ENCODE measurements around the gene HEATR3.

The HEATR3 gene

DNA sequence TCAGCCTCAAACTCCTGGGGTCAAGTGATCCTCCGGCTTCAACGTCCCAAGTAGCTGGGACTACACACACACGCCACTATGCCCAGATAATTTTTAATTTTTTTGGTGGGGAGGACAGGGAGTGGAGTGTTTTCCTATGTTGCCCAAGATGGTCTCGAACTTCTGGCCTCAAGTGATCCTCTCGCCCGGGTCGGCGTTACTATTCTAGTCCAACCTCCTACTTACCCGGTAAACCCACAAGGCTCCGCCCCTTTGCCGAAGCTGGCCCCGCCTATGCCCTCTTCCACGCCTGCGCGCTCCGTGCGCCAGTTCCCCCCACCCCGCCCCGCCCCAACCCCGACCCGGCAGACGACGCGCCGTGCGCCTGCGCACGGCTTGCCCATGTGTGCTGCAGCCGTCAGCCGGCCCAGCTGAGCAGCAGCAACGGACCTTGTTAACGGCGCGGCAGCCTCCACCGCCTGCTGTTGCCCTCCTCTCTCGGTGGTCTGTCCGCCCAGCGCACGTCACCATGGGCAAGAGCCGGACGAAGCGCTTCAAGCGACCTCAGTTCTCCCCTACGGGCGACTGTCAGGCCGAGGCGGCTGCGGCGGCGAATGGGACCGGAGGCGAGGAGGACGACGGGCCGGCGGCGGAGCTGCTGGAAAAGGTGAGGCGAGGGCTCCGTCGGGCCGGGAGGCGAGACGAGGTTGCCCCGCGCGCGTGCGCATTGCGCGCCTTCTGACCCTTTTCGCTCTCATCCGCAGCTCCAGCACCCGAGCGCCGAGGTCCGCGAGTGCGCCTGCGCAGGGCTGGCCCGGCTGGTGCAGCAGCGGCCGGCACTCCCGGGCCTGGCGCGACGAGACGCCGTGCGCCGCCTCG lies at the start of gene HEATR3:
HEATR3 (plus strand) TSS at position 347 of the 858 bp plus-strand sequence; CDS start at position 509, 162 bp downstream.
- DNase-seq, result peak; percentile 75 to 92 (median 88)

- DNase-seq, result no peak
Measured at GRCh38 chr16:50017553-50017952, 48.2 kb upstream of the HEATR3 start.

- no peak for DNase-seq
Measured at GRCh38 chr16:50021544-50021943, 44.2 kb upstream of the HEATR3 start.

DNA sequence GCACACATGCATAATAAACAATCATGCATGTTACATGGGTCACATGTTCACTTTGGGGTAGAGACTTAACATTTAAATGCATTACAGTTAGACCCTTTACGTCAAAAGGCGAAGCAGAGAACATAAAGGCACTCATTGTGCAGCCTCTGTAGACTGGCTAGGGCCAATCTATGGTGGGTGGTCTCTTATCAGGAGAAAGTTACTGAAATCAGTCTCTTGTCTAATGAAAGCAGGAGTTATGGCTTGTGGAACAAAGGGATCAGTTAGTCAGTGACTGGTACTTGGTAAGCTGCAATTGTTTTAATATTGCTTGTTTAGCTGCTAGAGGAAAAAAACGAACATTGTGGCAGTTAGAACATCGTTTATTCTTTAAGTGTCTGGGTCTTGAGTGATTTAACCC lies 42.1 kb upstream of the HEATR3 start:
- no peak for DNase-seq

- DNase-seq, result no peak
Measured at GRCh38 chr16:50024207-50024606, 41.6 kb upstream of the HEATR3 start.

GRCh38 chr16:50024684-50025536 lies 40.9 kb upstream of the HEATR3 start, which contains the start of gene CNEP1R1:
Gene CNEP1R1 (plus strand): TSS chr16:50025225. CDS start chr16:50025316, 91 bp downstream.
- peak; percentile 84 to 87 (median 85) for DNase-seq

- peak in 1 of 4 experiments; percentile 7 for DNase-seq
Measured at GRCh38 chr16:50025537-50025931, 40.2 kb upstream of the HEATR3 start.

- DNase-seq, result no peak
Measured at GRCh38 chr16:50027829-50028228, 37.9 kb upstream of the HEATR3 start.

DNA sequence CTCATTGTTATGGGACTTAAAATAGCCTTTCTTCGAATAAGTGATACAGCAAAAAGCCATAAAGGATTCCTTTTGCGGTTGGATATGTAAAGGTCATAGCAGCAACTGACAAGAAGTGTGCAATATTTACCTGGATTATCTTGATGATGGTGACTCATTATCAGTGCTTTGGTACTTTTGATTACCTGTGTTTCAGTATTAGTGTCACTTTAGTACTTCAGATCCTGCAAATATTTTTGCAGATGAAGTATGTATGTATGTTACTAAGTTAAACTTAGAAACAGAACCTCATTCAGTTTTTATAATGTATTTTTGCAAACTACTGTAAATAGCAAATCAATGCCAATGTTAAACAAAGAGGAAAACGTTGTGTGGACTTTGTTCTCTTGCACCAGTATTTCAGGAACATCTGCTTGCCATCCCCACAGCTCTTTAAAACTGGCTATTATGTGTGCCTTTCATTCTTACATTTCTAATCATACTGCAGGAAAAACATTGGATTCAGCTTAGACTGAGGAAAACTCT lies 30.2 kb upstream of the HEATR3 start:
- no peak for DNase-seq

DNA sequence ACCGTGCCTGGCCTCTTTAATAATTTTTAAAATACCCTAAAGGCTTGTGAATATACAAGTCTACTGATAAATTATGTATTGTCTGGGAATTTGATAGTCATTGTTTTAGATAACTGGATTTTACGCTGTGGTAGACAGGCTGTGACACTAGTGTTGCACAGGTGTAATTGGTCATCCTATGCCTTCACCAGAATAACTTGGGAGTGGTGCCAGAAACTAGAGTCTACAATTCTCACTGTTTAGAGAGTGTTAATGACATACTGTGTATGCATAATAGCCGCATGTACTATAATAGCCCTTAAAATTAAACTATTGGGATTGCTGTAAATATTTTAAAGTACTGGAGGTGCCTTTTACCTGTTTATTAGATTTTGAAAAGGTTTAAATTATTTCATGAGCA lies 29.3 kb upstream of the HEATR3 start:
- no peak for DNase-seq

GRCh38 chr16:50037662-50038220 lies 28.0 kb upstream of the HEATR3 start:
- no peak for DNase-seq

DNA sequence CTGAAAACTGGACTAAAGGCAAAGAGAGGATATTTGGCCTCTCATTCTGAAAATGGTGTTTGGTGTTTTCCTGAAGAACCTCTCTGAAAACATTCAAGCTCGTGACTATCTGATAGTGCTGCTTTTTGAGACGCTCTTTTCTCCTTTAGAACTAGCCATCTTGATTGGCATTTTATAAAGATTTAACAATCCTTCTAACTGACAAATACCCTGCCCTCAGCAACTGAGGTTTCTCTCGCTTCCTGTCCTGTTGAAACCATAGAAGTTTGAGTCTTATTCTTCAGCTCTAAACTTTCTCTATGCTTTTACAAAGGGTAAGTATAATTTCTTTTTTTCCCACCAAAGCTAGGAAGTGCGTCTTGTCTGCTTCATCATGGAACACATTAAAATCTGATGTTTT lies 27.5 kb upstream of the HEATR3 start:
- no peak for DNase-seq

DNA sequence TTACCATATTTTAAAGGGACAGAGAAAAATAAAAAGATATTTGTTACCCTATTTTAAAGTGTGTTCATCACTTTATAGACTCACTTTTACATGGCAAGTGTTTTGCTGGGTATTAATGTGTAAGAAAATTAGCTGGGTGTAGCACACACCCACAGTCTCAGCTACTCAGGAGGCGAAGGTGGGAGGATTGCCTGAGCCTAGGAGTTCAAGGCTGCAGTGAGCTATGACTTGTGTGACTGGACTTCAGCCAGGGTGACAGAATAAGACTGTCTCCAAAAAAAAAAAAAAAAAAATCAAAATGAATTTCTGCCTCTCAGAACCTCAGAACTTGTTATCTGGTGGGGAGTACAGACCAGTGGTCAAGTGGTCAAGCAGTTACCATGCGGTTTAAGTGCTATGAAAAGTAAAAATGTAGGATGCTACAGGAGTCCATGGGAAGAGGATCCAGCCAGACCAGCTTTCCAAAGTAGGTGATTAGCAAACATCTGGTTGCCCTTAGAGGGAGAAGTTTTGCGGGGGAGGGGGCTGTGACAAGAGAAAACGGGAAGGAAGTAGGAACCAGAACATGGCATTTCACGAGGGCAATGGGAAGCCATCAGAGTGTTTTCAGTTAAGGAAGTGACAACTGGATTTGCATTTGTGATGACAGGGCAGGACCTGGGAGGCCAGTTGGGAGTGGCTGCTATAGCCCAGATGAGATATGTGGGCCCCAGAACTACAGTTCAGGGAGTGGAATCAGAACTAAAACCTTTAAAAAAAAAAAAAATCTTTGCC lies 26.8 kb upstream of the HEATR3 start:
- DNase-seq, result no peak

GRCh38 chr16:50040018-50040417 lies 25.8 kb upstream of the HEATR3 start:
- DNase-seq, result no peak

DNA sequence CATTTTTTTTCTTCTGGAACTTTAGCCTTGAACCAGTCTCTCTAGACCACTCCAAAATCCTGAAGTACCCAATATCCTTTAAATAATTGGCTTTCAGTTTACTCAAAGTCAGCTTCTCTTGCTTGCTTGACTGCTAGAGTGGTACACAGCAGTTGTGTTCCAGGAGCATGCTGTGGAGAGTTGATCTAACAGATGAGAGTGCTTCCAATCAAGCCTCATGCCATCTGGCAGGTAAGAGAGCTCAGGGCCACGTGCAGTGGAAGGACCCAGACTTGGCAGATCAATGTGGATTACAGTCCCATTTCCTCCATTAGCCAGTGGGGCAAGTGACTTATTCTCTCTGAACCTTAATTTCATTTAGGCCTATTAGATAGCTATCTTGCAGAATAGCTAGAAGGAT lies 25.1 kb upstream of the HEATR3 start:
- no peak for DNase-seq

DNA sequence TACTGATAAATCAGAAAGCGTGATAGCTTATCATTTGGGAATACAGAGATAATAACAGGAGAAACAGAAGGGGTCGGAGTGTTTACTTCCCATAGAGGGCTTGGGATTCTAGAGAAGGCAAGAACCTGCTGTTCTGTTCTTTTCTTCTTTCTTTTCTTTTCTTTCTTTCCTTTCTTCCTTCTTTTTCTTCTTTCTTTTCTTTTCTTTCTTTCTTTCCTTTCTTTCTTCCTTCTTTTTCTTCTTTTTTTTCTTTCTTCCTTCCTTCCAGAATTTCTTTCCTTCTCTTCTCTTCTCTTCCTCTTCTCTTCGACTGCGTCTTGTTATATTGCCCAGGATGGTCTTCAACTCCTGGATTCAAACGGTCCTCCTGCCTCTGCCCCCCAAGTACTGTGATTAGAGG lies 22.4 kb upstream of the HEATR3 start:
- DNase-seq, result no peak

GRCh38 chr16:50045412-50045811 lies 20.4 kb upstream of the HEATR3 start:
- DNase-seq, result no peak

- no peak for DNase-seq
Measured at GRCh38 chr16:50046853-50047252, 18.9 kb upstream of the HEATR3 start.

DNA sequence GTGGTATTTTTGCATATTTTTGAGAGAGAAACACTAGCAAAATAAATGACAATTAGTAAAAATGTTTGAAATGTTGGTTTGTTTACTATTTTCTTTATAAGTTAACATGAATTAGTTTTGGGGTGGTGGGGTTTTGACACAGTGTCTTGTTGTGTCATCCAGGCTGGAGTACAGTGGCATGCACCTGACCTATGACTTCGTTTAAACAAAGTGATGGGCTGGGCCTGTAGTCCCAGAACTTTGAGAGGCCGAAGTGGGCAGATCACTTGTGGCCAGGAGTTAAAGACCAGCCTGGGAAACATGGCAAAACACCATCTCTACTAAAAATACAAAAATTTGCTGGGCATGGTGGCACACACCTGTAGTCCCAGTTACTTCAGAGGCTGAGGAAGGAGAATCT lies 17.9 kb upstream of the HEATR3 start:
- DNase-seq, result no peak

DNA sequence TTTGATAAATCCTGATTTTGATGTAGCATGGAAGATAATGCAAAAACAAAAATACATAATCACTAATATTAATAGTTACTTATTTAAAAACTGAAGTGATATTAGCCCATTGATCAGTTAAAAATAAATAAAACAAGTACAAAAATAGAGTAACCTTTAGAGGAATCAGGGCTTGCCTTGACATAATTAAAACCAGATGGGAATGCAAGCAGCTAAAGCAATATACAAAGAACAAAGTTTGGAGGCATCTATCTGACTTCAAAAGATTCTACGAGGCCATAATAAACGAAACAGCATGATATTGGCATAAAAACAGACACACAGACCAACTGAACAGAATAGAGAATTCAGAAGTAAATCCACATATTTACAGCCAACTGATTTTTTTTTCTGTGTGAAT lies 15.0 kb upstream of the HEATR3 start:
- DNase-seq, result no peak

- no peak for DNase-seq
Measured at GRCh38 chr16:50056226-50056625, 9.5 kb upstream of the HEATR3 start.

GRCh38 chr16:50058091-50058771 lies 7.5 kb upstream of the HEATR3 start:
- no peak for DNase-seq
